Thyroid gland (tissue), 4 donors: ENCODE data around the gene MAP3K13. TPM values are rescaled to one million over a fixed set of nuclear protein-coding genes. Genes with fewer than 3 reads are reported as not detected.

Experiments
- DNase-seq, 2 donors: peaks; one replicate each; pipeline ENCODE4 v3.0.0-alpha.2; 2019
- H3K27ac ChIP-seq, 3 donors: fragments of 200-600 bp; sonication (generic); 1 replicate in 2 of 3; 2 replicates in 1 of 3; pipeline ENCODE4 v1.5.1; 2016 to 2019; ENCODE audit warnings: mild to moderate bottlenecking in 1 of 3, moderate library complexity in 1 of 3
- H3K27me3 ChIP-seq: fragments of 200-600 bp; sonication (generic); one replicate; pipeline ENCODE4 v1.5.1; 2019
- H3K36me3 ChIP-seq, 2 donors: fragments of 200-600 bp; sonication (generic); one replicate each; pipeline ENCODE4 v1.5.1; 2016 to 2019
- H3K4me1 ChIP-seq, 2 donors: fragments of 200-600 bp; sonication (generic); one replicate each; pipeline ENCODE4 v1.5.1; 2017 to 2019
- H3K4me3 ChIP-seq, 3 donors: fragments of 200-600 bp; sonication (generic); replicated peaks in 1 of 3; 1 replicate in 2 of 3; 2 replicates in 1 of 3; pipeline ENCODE4 v1.5.1; 2016; ENCODE audit warnings: mild to moderate bottlenecking in 1 of 3
- H3K9me3 ChIP-seq: fragments of 200-600 bp; sonication (generic); one replicate; pipeline ENCODE4 v1.5.1; 2017
- CTCF ChIP-seq, 6 experiments: fragments of 200-600 bp in 3 of 6; fragments of 450-650 bp in 3 of 6; sonication (generic) in 3 of 6; IDR thresholded peaks; one replicate each; pipeline ENCODE4 v1.5.1; 2016 to 2019; ENCODE audit warnings: antibody characterized with exemption in 6 of 6, mild to moderate bottlenecking in 2 of 6, inconsistent platforms in 1 of 6, moderate library complexity in 1 of 6
- POLR2A ChIP-seq, 2 donors: fragments of 450-650 bp; IDR thresholded peaks; one replicate each; pipeline ENCODE4 v1.6.1; 2017; ENCODE audit warnings: antibody characterized with exemption in 2 of 2, mild to moderate bottlenecking in 2 of 2, moderate library complexity in 1 of 2
- WGBS, 2 donors: methylation state at CpG; one replicate each; pipeline ENCODE4 v1.1.5; 2017; 5-methylcytosine and 5-hydroxymethylcytosine counted together
- intact Hi-C: fragments of 100-400 bp; cut with DNase I; formaldehyde crosslinking; loops from one replicate; pipeline ENCODE4 v1.15.1; 2023
- total RNA-seq, 4 donors: library from RNA; depleted of rRNA; stranded (reverse); fragments of >200 nt; gene quantifications; one replicate each; pipeline ENCODE4 v1.2.3, GENCODE V29; 2016

The MAP3K13 gene
- total RNA-seq, 4 donors from 2014 or later: 44.4 to 58.0 (median 46.2) TPM

- Histone ChIP-seq H3K9me3 (no peaks in the 10 kb centered on the region), H3K27me3 (no peaks in the 10 kb centered on the region), H3K4me1 (no peaks in the 10 kb centered on the region), H3K36me3 (no peaks in the 10 kb centered on the region), H3K27ac (no peak overlapping the region), H3K4me3 (no peak overlapping the region)
- DNase-seq: no peak
- intact Hi-C loops: no loop called here
- TF ChIP-seq CTCF (IDR thresholded peaks at IDR 0.05): no peak
- TF ChIP-seq POLR2A (IDR thresholded peaks at IDR 0.05): no peak
- WGBS, 2 donors: 71 to 78% methylated on average over 6 of the region's 6 CpGs
Observed at GRCh38 chr3:185327062-185327461, 35.9 kb upstream of the MAP3K13 start.

- no peak for TF ChIP-seq POLR2A (IDR thresholded peaks at IDR 0.05)
- TF ChIP-seq CTCF (IDR thresholded peaks at IDR 0.05): no peak
- Histone ChIP-seq H3K9me3 (no peaks in the 10 kb centered on the region), H3K27ac (no peak overlapping the region), H3K4me1 (no peaks in the 10 kb centered on the region), H3K27me3 (no peaks in the 10 kb centered on the region), H3K36me3 (no peaks in the 10 kb centered on the region), H3K4me3 (no peak overlapping the region)
- peak in 1 of 2 donors; percentile 1 for DNase-seq
- intact Hi-C loops: no loop called here
- WGBS, 2 donors: 79 to 84% methylated on average over 10 of the region's 10 CpGs
Observed at GRCh38 chr3:185328324-185329004, 34.5 kb upstream of the MAP3K13 start.

GRCh38 chr3:185330238-185330637 lies 32.7 kb upstream of the MAP3K13 start:
- WGBS, 2 donors: 74 to 85% methylated on average over 6 of the region's 6 CpGs

GRCh38 chr3:185330644-185331043 lies 32.3 kb upstream of the MAP3K13 start:
- DNase-seq: no peak
- no peak overlapping the region for H3K27ac ChIP-seq
- no peaks in the 10 kb centered on the region for H3K27me3 ChIP-seq
- intact Hi-C loops: no loop called here
- H3K36me3 ChIP-seq: no peaks in the 10 kb centered on the region
- H3K9me3 ChIP-seq: no peaks in the 10 kb centered on the region
- no peaks in the 10 kb centered on the region for H3K4me1 ChIP-seq
- 87 to 88% methylated on average over 3 of the region's 3 CpGs for whole genome bisulfite sequencing, 2 donors
- H3K4me3 ChIP-seq: no peak overlapping the region
- no peak for TF ChIP-seq CTCF (IDR thresholded peaks at IDR 0.05)
- TF ChIP-seq POLR2A (IDR thresholded peaks at IDR 0.05): no peak

More at GRCh38 chr3:185330238-185330637, 32.7 kb upstream of the MAP3K13 start:
- Histone ChIP-seq H3K4me1 (no peaks in the 10 kb centered on the region), H3K9me3 (no peaks in the 10 kb centered on the region), H3K36me3 (no peaks in the 10 kb centered on the region), H3K27me3 (no peaks in the 10 kb centered on the region), H3K27ac (no peak overlapping the region), H3K4me3 (no peak overlapping the region)
- DNase-seq: peak in 1 of 2 donors; percentile 2
- no peak for TF ChIP-seq POLR2A (IDR thresholded peaks at IDR 0.05)
- no peak for TF ChIP-seq CTCF (IDR thresholded peaks at IDR 0.05)
- intact Hi-C loops: no loop called here

- 61 to 70% methylated on average over 3 of the region's 3 CpGs for WGBS, 2 donors
- H3K27me3 ChIP-seq: no peaks in the 10 kb centered on the region
- no peak for TF ChIP-seq CTCF (IDR thresholded peaks at IDR 0.05)
- TF ChIP-seq POLR2A (IDR thresholded peaks at IDR 0.05): no peak
- H3K9me3 ChIP-seq: no peaks in the 10 kb centered on the region
- intact Hi-C loops: no loop called here
- H3K4me1 ChIP-seq: no peaks in the 10 kb centered on the region
- DNase-seq: no peak
- H3K36me3 ChIP-seq: no peaks in the 10 kb centered on the region
- no peak overlapping the region for H3K4me3 ChIP-seq
- H3K27ac ChIP-seq: no peak overlapping the region
Observed at GRCh38 chr3:185332026-185332735, 30.8 kb upstream of the MAP3K13 start.
